Breast epithelium (tissue), 4 donors: ENCODE results near the gene FLNB. TPM values are rescaled to one million over a fixed set of nuclear protein-coding genes. Genes with fewer than 3 reads are reported as not detected.

ENCODE experiments used
- DNase-seq, 2 donors: peaks; one replicate each; pipeline ENCODE4 v3.0.0-alpha.2; 2019; ENCODE audit warnings: low spot score in 2 of 2
- H3K27ac ChIP-seq, 2 donors: fragments of 200-600 bp; sonication (generic) in 1 of 2; one replicate each; pipeline ENCODE4 v1.5.1; 2016 to 2019; ENCODE audit warnings: mild to moderate bottlenecking in 1 of 2
- H3K27me3 ChIP-seq, 2 donors: fragments of 200-600 bp; sonication (generic) in 1 of 2; one replicate each; pipeline versions ENCODE4 v1.5.1 to v1.6.0; 2017 to 2019; ENCODE audit warnings: control low read depth in 1 of 2, mild to moderate bottlenecking in 1 of 2
- H3K36me3 ChIP-seq: fragments of 200-600 bp; one replicate; pipeline ENCODE4 v1.5.1; 2019
- H3K4me1 ChIP-seq, 2 donors: fragments of 200-600 bp; sonication (generic); one replicate each; pipeline ENCODE4 v1.5.1; 2016 to 2019; ENCODE audit warnings: control low read depth in 1 of 2
- H3K4me3 ChIP-seq, 3 donors: fragments of 200-600 bp; sonication (generic); 1 replicate in 2 of 3; 2 replicates in 1 of 3; pipeline ENCODE4 v1.5.1; 2016 to 2019; ENCODE audit warnings: mild to moderate bottlenecking in 3 of 3, moderate library complexity in 2 of 3
- H3K9me3 ChIP-seq, 2 donors: fragments of 200-600 bp; sonication (generic) in 1 of 2; one replicate each; pipeline ENCODE4 v1.5.1; 2016 to 2019; ENCODE audit warnings: control low read depth in 1 of 2
- CTCF ChIP-seq, 3 donors: fragments of 450-650 bp; IDR thresholded peaks; one replicate each; pipeline ENCODE4 v1.5.1; 2016 to 2017; ENCODE audit warnings: antibody characterized with exemption in 3 of 3, mild to moderate bottlenecking in 3 of 3, moderate library complexity in 3 of 3
- POLR2A ChIP-seq: fragments of 450-650 bp; IDR thresholded peaks from one replicate; pipeline ENCODE4 v1.6.1; 2016; ENCODE audit warnings: antibody characterized with exemption, mild to moderate bottlenecking, moderate library complexity
- POLR2AphosphoS5 ChIP-seq, 3 donors: sonication (generic); formaldehyde crosslinking; IDR thresholded peaks; one replicate each; pipeline ENCODE4 v1.6.1; 2017; ENCODE audit warnings: antibody characterized with exemption in 3 of 3
- intact Hi-C: fragments of 100-400 bp; cut with DNase I; formaldehyde crosslinking; loops from one replicate; pipeline ENCODE4 v1.15.1; 2023; ENCODE audit warnings: low total_unique reads
- total RNA-seq, 3 donors: library from RNA; depleted of rRNA; stranded (reverse); fragments of >200 nt; gene quantifications; one replicate each; pipeline ENCODE4 v1.1.0, GENCODE V29; 2016

Gene FLNB
- total RNA-seq, 3 donors from 2014 or later: 40.3 to 242 (median 164) TPM

- Histone ChIP-seq H3K27ac (no peak overlapping the region), H3K27me3 (no peaks in the 10 kb centered on the region), H3K4me3 (no peak overlapping the region), H3K9me3 (no peaks in the 10 kb centered on the region), H3K36me3 (no peaks in the 10 kb centered on the region), H3K4me1 (no peaks in the 10 kb centered on the region)
- TF ChIP-seq POLR2AphosphoS5 (IDR thresholded peaks at IDR 0.05) (no peak), POLR2A (no peak), CTCF (IDR thresholded peaks at IDR 0.05) (no peak)
- no peak for DNase-seq
- intact Hi-C loops: no loop called here
These were observed 60.0 kb downstream of the FLNB start for GRCh38 chr3:58068122-58068809.

- H3K9me3 ChIP-seq: no peaks in the 10 kb centered on the region
- H3K36me3 ChIP-seq: no peaks in the 10 kb centered on the region
- no peaks in the 10 kb centered on the region for H3K4me1 ChIP-seq
- intact Hi-C loops: no loop called here
- no peaks in the 10 kb centered on the region for H3K27me3 ChIP-seq
- TF ChIP-seq POLR2AphosphoS5 (IDR thresholded peaks at IDR 0.05) (no peak), POLR2A (no peak), CTCF (IDR thresholded peaks at IDR 0.05) (no peak)
- no peak overlapping the region for H3K4me3 ChIP-seq
- DNase-seq: no peak
- peak overlapping the region; percentile 58 to 66 for H3K27ac ChIP-seq
These were observed 63.3 kb downstream of the FLNB start for GRCh38 chr3:58071480-58071971.

GRCh38 chr3:58072052-58072762 is 64.0 kb downstream of the FLNB start:
- peak overlapping the region; percentile 58 to 71 for H3K27ac ChIP-seq
- TF ChIP-seq POLR2A: no peak
- no peak for TF ChIP-seq CTCF (IDR thresholded peaks at IDR 0.05)
- no peak for TF ChIP-seq POLR2AphosphoS5 (IDR thresholded peaks at IDR 0.05)
- H3K27me3 ChIP-seq: no peaks in the 10 kb centered on the region
- intact Hi-C loops: no loop called here
- no peaks in the 10 kb centered on the region for H3K4me1 ChIP-seq
- H3K4me3 ChIP-seq: no peak overlapping the region
- no peak for DNase-seq
- no peaks in the 10 kb centered on the region for H3K36me3 ChIP-seq
- H3K9me3 ChIP-seq: no peaks in the 10 kb centered on the region

GRCh38 chr3:58072763-58073130 is 64.5 kb downstream of the FLNB start:
- intact Hi-C loops: no loop called here
- Histone ChIP-seq H3K27ac (peak overlapping the region in 1 of 2 donors; percentile 71), H3K4me1 (no peaks in the 10 kb centered on the region), H3K4me3 (no peak overlapping the region), H3K36me3 (no peaks in the 10 kb centered on the region), H3K9me3 (no peaks in the 10 kb centered on the region), H3K27me3 (no peaks in the 10 kb centered on the region)
- no peak for DNase-seq
- TF ChIP-seq POLR2A: no peak
- TF ChIP-seq POLR2AphosphoS5 (IDR thresholded peaks at IDR 0.05): no peak
- TF ChIP-seq CTCF (IDR thresholded peaks at IDR 0.05): no peak
